NCI-H510A treated with DMSO at 0.1 percent for 48 hours (cell line): ENCODE data around the gene CTXN3.
A peak's percentile ranks its signal among the peaks of the same experiment; 100 is the strongest.

Experiments
- DNase-seq: peaks from one replicate; lab custom pipeline; 2025; lab: John Stamatoyannopoulos, UW

The CTXN3 gene

GRCh38 chr5:127649018-127649439 is at the start of gene CTXN3:
Gene CTXN3 (plus strand): TSS chr5:127649082. CDS start chr5:127657522, 8,440 bp downstream.
- peak; percentile 91 for DNase-seq

GRCh38 chr5:127599320-127599719 is 49.6 kb upstream of the CTXN3 start:
- no peak for DNase-seq

GRCh38 chr5:127599847-127600246 is 49.0 kb upstream of the CTXN3 start:
- no peak for DNase-seq

GRCh38 chr5:127601111-127601510 is 47.8 kb upstream of the CTXN3 start:
- no peak for DNase-seq

GRCh38 chr5:127601601-127602000 is 47.3 kb upstream of the CTXN3 start:
- no peak for DNase-seq

GRCh38 chr5:127602481-127602880 is 46.4 kb upstream of the CTXN3 start:
- DNase-seq, result no peak

GRCh38 chr5:127602896-127603844 is 45.7 kb upstream of the CTXN3 start:
- DNase-seq, result no peak

- no peak for DNase-seq
These were observed 40.7 kb upstream of the CTXN3 start for GRCh38 chr5:127608077-127608660.

GRCh38 chr5:127609011-127609410 is 39.9 kb upstream of the CTXN3 start:
- no peak for DNase-seq

- no peak for DNase-seq
These were observed 38.9 kb upstream of the CTXN3 start for GRCh38 chr5:127609957-127610356.

- DNase-seq, result no peak
These were observed 36.3 kb upstream of the CTXN3 start for GRCh38 chr5:127612441-127613141.

- no peak for DNase-seq
These were observed 33.0 kb upstream of the CTXN3 start for GRCh38 chr5:127615916-127616315.

- DNase-seq, result no peak
These were observed 28.9 kb upstream of the CTXN3 start for GRCh38 chr5:127619908-127620479.

- DNase-seq, result no peak
These were observed 27.1 kb upstream of the CTXN3 start for GRCh38 chr5:127621601-127622325.

GRCh38 chr5:127634007-127634406 is 14.9 kb upstream of the CTXN3 start:
- no peak for DNase-seq

- DNase-seq, result no peak
These were observed 9.1 kb upstream of the CTXN3 start for GRCh38 chr5:127639828-127640227.

GRCh38 chr5:127642949-127643348 is 5.9 kb upstream of the CTXN3 start:
- DNase-seq, result no peak

- DNase-seq, result no peak
These were observed 5.3 kb upstream of the CTXN3 start for GRCh38 chr5:127643607-127644006.

- DNase-seq, result no peak
These were observed 3.6 kb upstream of the CTXN3 start for GRCh38 chr5:127645300-127645726.

- no peak for DNase-seq
These were observed 1.4 kb upstream of the CTXN3 start for GRCh38 chr5:127647361-127647958.

GRCh38 chr5:127650022-127650421 is 1.1 kb downstream of the CTXN3 start:
- DNase-seq, result no peak
